ENCODE measurements around the gene ASCC2.

The ASCC2 gene

GRCh38 chr22:29787371-29787980, 50.6 kb downstream of the ASCC2 start:
- no peak for DNase-seq (ENCODE audit: low read depth in 2 of 2)

- no peak for DNase-seq (ENCODE audit: low read depth in 2 of 2)
Measured at GRCh38 chr22:29786031-29786430, 52.0 kb downstream of the ASCC2 start.

GRCh38 chr22:29784451-29785361, 53.4 kb downstream of the ASCC2 start:
- no peak for DNase-seq (ENCODE audit: low read depth in 2 of 2)

GRCh38 chr22:29782061-29782845, 55.8 kb downstream of the ASCC2 start:
- no peak for DNase-seq (ENCODE audit: low read depth in 2 of 2)

- DNase-seq (ENCODE audit: low read depth in 2 of 2), result no peak
Measured at GRCh38 chr22:29780748-29781676, 57.1 kb downstream of the ASCC2 start.

GRCh38 chr22:29780220-29780619, 57.9 kb downstream of the ASCC2 start:
- DNase-seq (ENCODE audit: low read depth in 2 of 2), result no peak

- DNase-seq (ENCODE audit: low read depth in 2 of 2), result no peak
Measured at GRCh38 chr22:29773233-29773632, 64.8 kb downstream of the ASCC2 start.

- no peak for DNase-seq (ENCODE audit: low read depth in 2 of 2)
Measured at GRCh38 chr22:29772170-29772641, 65.9 kb downstream of the ASCC2 start.

GRCh38 chr22:29769723-29770321, 68.3 kb downstream of the ASCC2 start:
- no peak for DNase-seq (ENCODE audit: low read depth in 2 of 2)

- DNase-seq (ENCODE audit: low read depth in 2 of 2), result no peak
Measured at GRCh38 chr22:29768052-29768693, 69.9 kb downstream of the ASCC2 start.

GRCh38 chr22:29767171-29768051, 70.7 kb downstream of the ASCC2 start, which contains the start of gene UQCR10:
Gene UQCR10 (plus strand): TSS chr22:29767369. CDS start chr22:29767399, 30 bp downstream.
- peak; percentile 74 to 90 for DNase-seq (ENCODE audit: low read depth in 2 of 2)

- peak; percentile 72 to 79 for DNase-seq (ENCODE audit: low read depth in 2 of 2)
Measured at GRCh38 chr22:29766632-29767170, 71.4 kb downstream of the ASCC2 start, which contains the start of gene ZMAT5. Gene ZMAT5 (minus strand): TSS chr22:29767007. CDS start chr22:29748544, 18,463 bp downstream.

- DNase-seq (ENCODE audit: low read depth in 2 of 2), result no peak
Measured at GRCh38 chr22:29765905-29766631, 72.0 kb downstream of the ASCC2 start.

GRCh38 chr22:29762263-29762662, 75.8 kb downstream of the ASCC2 start:
- no peak for DNase-seq (ENCODE audit: low read depth in 2 of 2)

- DNase-seq (ENCODE audit: low read depth in 2 of 2), result no peak
Measured at GRCh38 chr22:29758959-29759358, 79.1 kb downstream of the ASCC2 start.

GRCh38 chr22:29758068-29758622, 79.9 kb downstream of the ASCC2 start:
- DNase-seq (ENCODE audit: low read depth in 2 of 2), result no peak

- DNase-seq (ENCODE audit: low read depth in 2 of 2), result no peak
Measured at GRCh38 chr22:29757096-29757495, 81.0 kb downstream of the ASCC2 start.

- DNase-seq (ENCODE audit: low read depth in 2 of 2), result no peak
Measured at GRCh38 chr22:29756341-29756740, 81.7 kb downstream of the ASCC2 start.

All from stimulated activated CD8-positive, alpha-beta memory T cell treated with anti-CD3 and anti-CD28 coated beads, Interleukin-2, amount 100 ng/mL, for 1 hour (primary cell).